ENCODE measurements around the gene CADM2. TPM values are rescaled to one million over a fixed set of nuclear protein-coding genes. Genes with fewer than 3 reads are reported as not detected.
"Not testable (repeated sequence)": the region's sequence is repeated elsewhere in the genome, so short reads cannot be mapped to it uniquely, and the experiment has no call there.

Gene CADM2
- total RNA-seq, 1 experiment from 2014 or later = not detected

GRCh38 chr3:85504785-85505511 lies 546.2 kb downstream of the CADM2 start:
- not testable (repeated sequence) for DNase-seq, H3K9me3 ChIP-seq, H3K4me3 ChIP-seq, H3K36me3 ChIP-seq, H3K27me3 ChIP-seq

GRCh38 chr3:85507052-85507451 lies 548.3 kb downstream of the CADM2 start:
- H3K27me3 ChIP-seq, H3K4me3 ChIP-seq, H3K9me3 ChIP-seq, DNase-seq, H3K36me3 ChIP-seq: not testable (repeated sequence)

DNA sequence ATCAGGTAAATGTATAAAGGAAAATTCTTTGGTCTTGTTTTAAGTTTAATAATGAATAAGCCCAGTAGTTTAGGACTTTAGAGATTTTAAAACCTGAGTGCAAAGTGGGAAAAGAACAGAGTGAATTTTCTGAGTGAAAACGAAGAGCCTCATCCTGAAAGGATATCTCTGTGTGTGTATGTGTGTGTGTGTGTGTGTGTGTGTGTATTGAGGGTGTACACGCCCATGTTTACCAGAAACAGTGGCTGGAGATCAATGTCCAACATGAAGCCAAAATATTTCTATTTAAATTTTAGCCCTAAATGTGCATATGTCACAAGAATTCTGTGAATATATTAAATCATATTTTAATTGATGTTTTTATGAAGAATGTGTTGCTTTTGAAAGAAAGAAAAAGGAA lies 549.9 kb downstream of the CADM2 start:
- H3K36me3 ChIP-seq = no peaks in the 10 kb centered on the region
- H3K9me3 ChIP-seq = no peaks in the 10 kb centered on the region
- H3K4me3 ChIP-seq = no peak overlapping the region
- no peaks in the 10 kb centered on the region for H3K27me3 ChIP-seq
- DNase-seq = no peak

DNA sequence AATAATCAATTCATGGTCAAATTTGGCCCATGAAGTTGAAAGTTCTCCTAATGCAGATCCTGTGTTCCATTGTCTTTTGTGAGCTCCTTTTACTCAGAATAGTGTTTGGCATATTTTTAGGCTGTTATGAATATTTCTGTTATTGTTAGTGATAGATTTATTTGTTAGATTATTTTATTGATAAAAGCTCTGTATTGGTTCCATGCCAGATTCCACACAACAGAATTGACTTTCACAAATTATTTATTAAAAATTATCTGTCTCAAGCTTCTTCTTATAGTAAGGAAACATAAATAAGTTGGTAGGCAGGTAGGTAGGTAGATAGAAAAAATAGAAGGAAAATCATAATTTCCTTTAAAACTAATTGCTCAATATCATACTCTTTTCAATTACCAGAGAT lies 557.4 kb downstream of the CADM2 start:
- Histone ChIP-seq H3K36me3 (no peaks in the 10 kb centered on the region), H3K27me3 (no peaks in the 10 kb centered on the region), H3K4me3 (no peak overlapping the region), H3K9me3 (no peaks in the 10 kb centered on the region)
- DNase-seq = no peak

- H3K36me3 ChIP-seq = no peaks in the 10 kb centered on the region
- H3K9me3 ChIP-seq = no peaks in the 10 kb centered on the region
- no peak for DNase-seq
- no peaks in the 10 kb centered on the region for H3K27me3 ChIP-seq
- H3K4me3 ChIP-seq = no peak overlapping the region
These were observed 565.3 kb downstream of the CADM2 start for GRCh38 chr3:85524104-85524503.

- Histone ChIP-seq H3K36me3 (no peaks in the 10 kb centered on the region), H3K27me3 (no peaks in the 10 kb centered on the region), H3K4me3 (no peak overlapping the region), H3K9me3 (no peaks in the 10 kb centered on the region)
- DNase-seq = no peak
These were observed 566.5 kb downstream of the CADM2 start for GRCh38 chr3:85525264-85525663.

DNA sequence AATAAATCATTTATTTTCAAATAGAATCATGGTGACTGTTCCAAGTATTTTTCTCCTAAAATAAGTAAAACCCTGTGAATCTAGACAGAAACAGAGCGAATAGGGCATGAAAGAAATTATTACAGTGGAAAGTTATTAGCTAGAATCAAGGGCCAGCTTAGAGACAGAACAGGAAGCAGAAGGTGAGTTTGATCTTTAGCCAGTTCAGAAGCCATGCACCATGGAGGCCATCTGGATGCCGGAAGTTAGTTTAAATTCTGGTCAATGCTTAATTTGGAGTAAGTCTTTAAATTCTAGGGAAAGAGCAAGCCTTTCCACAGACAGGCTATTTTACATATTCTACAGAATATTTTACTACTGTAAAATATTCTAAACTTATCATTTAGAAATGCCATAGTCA lies 574.8 kb downstream of the CADM2 start:
- no peak for DNase-seq
- H3K9me3 ChIP-seq = no peaks in the 10 kb centered on the region
- H3K4me3 ChIP-seq = no peak overlapping the region
- H3K27me3 ChIP-seq = no peaks in the 10 kb centered on the region
- no peaks in the 10 kb centered on the region for H3K36me3 ChIP-seq

GRCh38 chr3:85535517-85535916 lies 576.7 kb downstream of the CADM2 start:
- DNase-seq = no peak
- Histone ChIP-seq H3K4me3 (no peak overlapping the region), H3K9me3 (no peaks in the 10 kb centered on the region), H3K27me3 (no peaks in the 10 kb centered on the region), H3K36me3 (no peaks in the 10 kb centered on the region)

GRCh38 chr3:85539232-85539631 lies 580.4 kb downstream of the CADM2 start:
- DNase-seq = no peak
- H3K9me3 ChIP-seq = no peaks in the 10 kb centered on the region
- H3K4me3 ChIP-seq = no peak overlapping the region
- no peaks in the 10 kb centered on the region for H3K27me3 ChIP-seq
- H3K36me3 ChIP-seq = no peaks in the 10 kb centered on the region

GRCh38 chr3:85554153-85554552 lies 595.4 kb downstream of the CADM2 start:
- no peak for DNase-seq
- Histone ChIP-seq H3K36me3 (no peaks in the 10 kb centered on the region), H3K4me3 (no peak overlapping the region), H3K27me3 (no peaks in the 10 kb centered on the region), H3K9me3 (no peaks in the 10 kb centered on the region)

DNA sequence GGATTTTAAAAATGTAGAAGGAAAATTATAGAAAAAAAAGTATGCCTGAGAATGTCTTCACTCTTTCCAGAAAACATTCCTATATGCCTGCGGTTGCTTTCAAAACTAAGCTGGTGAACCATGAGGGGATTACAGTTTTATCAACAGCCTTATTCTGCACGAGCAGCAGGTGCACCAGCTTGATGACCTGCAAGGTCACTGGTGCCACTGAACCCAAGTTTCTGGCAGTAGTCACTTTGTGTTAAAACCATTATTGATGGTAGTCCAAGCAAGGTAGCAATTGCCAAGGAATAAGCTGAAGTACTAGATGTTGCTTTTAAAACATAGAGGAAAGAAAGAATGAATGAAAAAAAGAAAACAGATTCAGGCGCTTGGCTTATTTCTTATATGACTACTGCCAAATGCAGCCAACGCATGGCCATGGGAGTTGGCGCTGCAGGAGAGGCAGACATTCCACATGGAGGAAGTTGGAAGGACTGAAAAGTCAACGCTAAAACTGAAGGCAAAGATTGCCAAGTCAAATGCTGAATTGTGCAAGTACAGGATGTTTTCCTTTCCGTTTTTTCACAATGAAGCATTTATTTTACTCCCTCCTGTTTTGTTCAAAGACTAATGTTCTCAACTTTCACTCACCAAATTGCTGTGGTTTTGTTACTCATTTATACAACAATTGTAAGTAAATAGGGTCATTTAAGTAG lies 601.4 kb downstream of the CADM2 start:
- H3K4me3 ChIP-seq = no peak overlapping the region
- no peaks in the 10 kb centered on the region for H3K27me3 ChIP-seq
- no peaks in the 10 kb centered on the region for H3K36me3 ChIP-seq
- H3K9me3 ChIP-seq = no peaks in the 10 kb centered on the region
- no peak for DNase-seq

GRCh38 chr3:85567071-85567676 lies 608.4 kb downstream of the CADM2 start:
- Histone ChIP-seq H3K36me3 (no peaks in the 10 kb centered on the region), H3K27me3 (no peaks in the 10 kb centered on the region), H3K4me3 (no peak overlapping the region), H3K9me3 (no peaks in the 10 kb centered on the region)
- DNase-seq = peak; percentile 16

DNA sequence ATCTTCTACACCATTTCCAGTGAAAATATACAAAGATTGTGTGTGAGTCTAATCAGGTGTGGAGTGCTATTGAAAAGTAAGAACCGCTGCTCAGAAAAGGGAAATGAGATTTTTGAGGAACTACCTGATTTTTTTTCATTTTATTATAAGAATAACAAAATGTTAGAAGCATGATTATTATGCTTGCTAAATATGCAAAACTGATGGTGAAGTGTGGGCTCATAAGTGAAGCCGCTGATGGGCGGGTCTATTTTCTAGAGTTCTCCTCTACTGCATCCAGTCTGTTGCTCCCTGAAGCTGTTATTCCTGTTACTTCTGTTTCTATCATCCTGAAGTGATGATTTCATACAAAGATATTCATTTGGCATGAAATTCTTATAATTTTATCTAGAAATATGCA lies 612.0 kb downstream of the CADM2 start:
- no peak overlapping the region for H3K4me3 ChIP-seq
- H3K9me3 ChIP-seq = no peaks in the 10 kb centered on the region
- H3K27me3 ChIP-seq = no peaks in the 10 kb centered on the region
- no peak for DNase-seq
- H3K36me3 ChIP-seq = no peaks in the 10 kb centered on the region

DNA sequence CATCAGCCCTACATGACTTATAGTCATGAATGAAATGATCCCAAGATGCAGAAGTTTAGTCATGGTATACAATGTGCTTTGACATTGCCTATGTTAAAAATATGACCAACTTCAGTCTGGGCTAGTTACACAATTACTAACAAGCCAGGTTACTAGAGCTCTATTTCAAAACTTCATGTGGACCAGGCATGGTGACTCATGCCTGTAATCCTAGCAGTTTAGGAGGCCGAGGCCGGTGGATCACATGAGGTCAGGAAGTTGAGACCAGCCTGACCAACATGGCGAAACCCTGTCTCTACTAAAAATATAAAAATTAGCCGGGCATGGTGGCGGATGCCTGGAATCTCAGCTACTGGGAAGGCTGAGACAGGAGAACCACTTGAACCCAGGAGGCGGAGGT lies 613.0 kb downstream of the CADM2 start:
- H3K27me3 ChIP-seq = no peaks in the 10 kb centered on the region
- no peaks in the 10 kb centered on the region for H3K9me3 ChIP-seq
- peak; percentile 1 for DNase-seq
- H3K4me3 ChIP-seq = no peak overlapping the region
- H3K36me3 ChIP-seq = no peaks in the 10 kb centered on the region

- DNase-seq = no peak
- Histone ChIP-seq H3K36me3 (no peaks in the 10 kb centered on the region), H3K27me3 (no peaks in the 10 kb centered on the region), H3K9me3 (no peaks in the 10 kb centered on the region), H3K4me3 (no peak overlapping the region)
These were observed 613.6 kb downstream of the CADM2 start for GRCh38 chr3:85572426-85572825.

- H3K27me3 ChIP-seq = no peaks in the 10 kb centered on the region
- no peaks in the 10 kb centered on the region for H3K36me3 ChIP-seq
- H3K4me3 ChIP-seq = no peak overlapping the region
- no peak for DNase-seq
- no peaks in the 10 kb centered on the region for H3K9me3 ChIP-seq
These were observed 614.2 kb downstream of the CADM2 start for GRCh38 chr3:85572978-85573377.

DNA sequence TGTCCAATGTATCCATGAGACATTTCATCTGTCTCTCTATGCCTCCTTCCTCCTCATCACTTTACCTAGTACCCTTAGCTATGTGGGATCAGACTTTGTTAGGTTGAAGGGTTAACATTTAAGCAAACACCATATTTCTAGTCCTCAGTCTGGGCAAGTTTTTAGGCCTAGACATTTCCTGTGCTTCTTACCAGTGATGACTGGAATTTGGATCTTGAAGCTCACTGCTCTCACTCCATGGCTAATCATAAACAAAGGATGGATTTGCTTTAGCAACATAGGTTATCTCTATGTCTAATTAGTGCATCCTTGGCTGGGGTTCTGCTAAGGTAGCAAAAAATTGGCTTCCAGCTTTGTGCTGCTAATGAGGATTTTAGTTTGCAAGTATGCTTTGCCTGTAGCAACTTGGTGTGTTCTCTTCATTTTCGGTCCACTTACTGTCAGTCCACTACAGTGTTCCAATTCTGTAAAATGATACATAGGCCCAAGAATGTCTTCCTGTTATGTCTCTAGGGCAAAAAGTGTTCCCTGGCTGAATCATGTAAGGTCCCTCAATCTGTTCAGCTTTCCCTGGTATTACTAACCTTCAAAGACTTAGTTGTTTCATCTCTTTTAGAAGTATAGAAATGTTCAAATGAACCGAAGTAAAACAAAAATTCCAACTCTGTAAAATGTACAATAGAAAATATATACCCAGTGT lies 615.4 kb downstream of the CADM2 start:
- H3K4me3 ChIP-seq = no peak overlapping the region
- no peaks in the 10 kb centered on the region for H3K27me3 ChIP-seq
- no peaks in the 10 kb centered on the region for H3K36me3 ChIP-seq
- H3K9me3 ChIP-seq = no peaks in the 10 kb centered on the region
- no peak for DNase-seq
